ENCODE data around the gene EPG5. TPM values are rescaled to one million over a fixed set of nuclear protein-coding genes. Genes with fewer than 3 reads are reported as not detected.
"Not testable (repeated sequence)": the region's sequence is repeated elsewhere in the genome, so short reads cannot be mapped to it uniquely, and the experiment has no call there.

The EPG5 gene
- total RNA-seq, 2 experiments from 2014 or later: 14.7 TPM

- CTCF ChIA-PET: no interaction called here
Measured at GRCh38 chr18:45980229-45980628, 13.1 kb upstream of the EPG5 start.

GRCh38 chr18:45978084-45978483, 11.0 kb upstream of the EPG5 start:
- POLR2A ChIA-PET: no interaction called here
- CTCF ChIA-PET: interaction anchor here (0.9 kb wide), 1 partner anchor 312 kb away, joined by 7 read pairs; no protein-coding TSS in a partner anchor

More at GRCh38 chr18:45980229-45980628, 13.1 kb upstream of the EPG5 start:
- POLR2A ChIA-PET: no interaction called here

GRCh38 chr18:45976974-45977373, 9.8 kb upstream of the EPG5 start:
- POLR2A ChIA-PET: no interaction called here

GRCh38 chr18:45976566-45976965, 9.4 kb upstream of the EPG5 start:
- ChIA-PET CTCF (interaction anchor here (0.7 to 1.2 kb wide), 2 partner anchors 61 to 97 kb away, joined by 3 read pairs; no protein-coding TSS in a partner anchor), POLR2A (no interaction called here)

More at GRCh38 chr18:45976974-45977373, 9.8 kb upstream of the EPG5 start:
- CTCF ChIA-PET: interaction anchor here (0.7 to 1.2 kb wide), 2 partner anchors 60 to 97 kb away, joined by 3 read pairs; no protein-coding TSS in a partner anchor

- POLR2A ChIA-PET: interaction anchor here (0.5 to 1.0 kb wide), 2 partner anchors 23 to 309 kb away, joined by 3 to 6 read pairs; no protein-coding TSS in a partner anchor
- CTCF ChIA-PET: interaction anchor here (0.7 to 1.5 kb wide), 9 partner anchors 12 to 287 kb away, joined by 3 to 7 read pairs (median 4); no protein-coding TSS in a partner anchor
Measured at GRCh38 chr18:45974088-45974536, 7.0 kb upstream of the EPG5 start.

- POLR2A ChIA-PET: not testable (repeated sequence)
- CTCF ChIA-PET: interaction anchor here (2.2 kb wide), 1 partner anchor 108 kb away, joined by 6 read pairs; no protein-coding TSS in a partner anchor
Measured at GRCh38 chr18:45964913-45965312, 2.2 kb downstream of the EPG5 start.

GRCh38 chr18:45962866-45963265, 4.3 kb downstream of the EPG5 start:
- POLR2A ChIA-PET: no interaction called here
- CTCF ChIA-PET: interaction anchor here (1.0 to 2.2 kb wide), 3 partner anchors 13 to 275 kb away, joined by 3 to 6 read pairs (median 4); no protein-coding TSS in a partner anchor

- POLR2A ChIA-PET: no interaction called here
- CTCF ChIA-PET: interaction anchor here (0.6 to 1.1 kb wide), 4 partner anchors 12 to 282 kb away, joined by 3 to 5 read pairs (median 4); no protein-coding TSS in a partner anchor
Measured at GRCh38 chr18:45962461-45962860, 4.7 kb downstream of the EPG5 start.

GRCh38 chr18:45959484-45959883, 7.6 kb downstream of the EPG5 start:
- POLR2A ChIA-PET, CTCF ChIA-PET: not testable (repeated sequence)

- ChIA-PET CTCF (no interaction called here), POLR2A (interaction anchor here (0.5 kb wide), 1 partner anchor 32 kb away, joined by 3 read pairs; no protein-coding TSS in a partner anchor)
Measured at GRCh38 chr18:45958730-45959129, 8.4 kb downstream of the EPG5 start.

GRCh38 chr18:45958027-45958426, 9.1 kb downstream of the EPG5 start:
- POLR2A ChIA-PET: no interaction called here
- CTCF ChIA-PET: no interaction called here

GRCh38 chr18:45957100-45957499, 10.0 kb downstream of the EPG5 start:
- ChIA-PET CTCF (no interaction called here), POLR2A (no interaction called here)

- POLR2A ChIA-PET: interaction anchor here (0.6 kb wide), 1 partner anchor 963 kb away, joined by 3 read pairs; the partner anchor contains the start of genes KATNAL2 and PIAS2
- CTCF ChIA-PET: no interaction called here
Measured at GRCh38 chr18:45954070-45954934, 12.8 kb downstream of the EPG5 start.

- POLR2A ChIA-PET: no interaction called here
- CTCF ChIA-PET: no interaction called here
Measured at GRCh38 chr18:45951016-45951714, 16.0 kb downstream of the EPG5 start.

- CTCF ChIA-PET: no interaction called here
- POLR2A ChIA-PET: no interaction called here
Measured at GRCh38 chr18:45945669-45946068, 21.5 kb downstream of the EPG5 start.

GRCh38 chr18:45940724-45941123, 26.4 kb downstream of the EPG5 start:
- POLR2A ChIA-PET: no interaction called here
- CTCF ChIA-PET: no interaction called here

GRCh38 chr18:45939236-45939635, 27.9 kb downstream of the EPG5 start:
- ChIA-PET CTCF (no interaction called here), POLR2A (interaction anchor here (0.6 kb wide), 1 partner anchor 159 kb away, joined by 3 read pairs; the partner anchor contains the start of gene ATP5F1A)

- ChIA-PET POLR2A (interaction anchor here (0.8 kb wide), 1 partner anchor 118 kb away, joined by 3 read pairs; no protein-coding TSS in a partner anchor), CTCF (no interaction called here)
Measured at GRCh38 chr18:45938488-45938935, 28.6 kb downstream of the EPG5 start.

- CTCF ChIA-PET: interaction anchor here (1.4 to 1.8 kb wide), 2 partner anchors 56 to 138 kb away, joined by 3 to 5 read pairs; no protein-coding TSS in a partner anchor
- POLR2A ChIA-PET: no interaction called here
Measured at GRCh38 chr18:45935591-45936335, 31.4 kb downstream of the EPG5 start.
